HUES6 (cell line): ENCODE results near the gene COL24A1.

Experiments used
- H3K27ac ChIP-seq: 2 replicates; pipeline ENCODE4 v1.7.0; 2013; ENCODE audit warnings: low read depth, mild to moderate bottlenecking, low read length, inconsistent platforms
- H3K27me3 ChIP-seq: 2 replicates; pipeline ENCODE4 v1.6.1; 2013; ENCODE audit warnings: low read length; ENCODE audit not compliant: control insufficient read depth, insufficient read depth
- H3K36me3 ChIP-seq: 2 replicates; pipeline ENCODE4 v1.6.1; 2013; ENCODE audit warnings: low read length; ENCODE audit not compliant: control insufficient read depth, insufficient read depth
- H3K4me1 ChIP-seq: 2 replicates; pipeline ENCODE4 v1.6.1; 2013; ENCODE audit warnings: low read length; ENCODE audit not compliant: control insufficient read depth, insufficient read depth
- H3K4me3 ChIP-seq: 2 replicates; pipeline ENCODE4 v1.5.1; 2013; ENCODE audit warnings: low read depth, low read length
- H3K9ac ChIP-seq: one replicate; pipeline ENCODE4 v1.6.1; 2013; ENCODE audit warnings: mild to moderate bottlenecking, low read length
- H3K9me3 ChIP-seq: 2 replicates; pipeline ENCODE4 v1.6.1; 2013; ENCODE audit warnings: low read depth, low read length; ENCODE audit not compliant: control insufficient read depth, insufficient read depth

Gene COL24A1

GRCh38 chr1:85940656-85941306, 215.8 kb downstream of the COL24A1 start:
- H3K9me3 ChIP-seq: no peaks in the 10 kb centered on the region
- H3K9ac ChIP-seq: no peak overlapping the region
- H3K27ac ChIP-seq: no peak overlapping the region
- H3K4me1 ChIP-seq: no peaks in the 10 kb centered on the region
- H3K27me3 ChIP-seq: no peaks in the 10 kb centered on the region
- no peak overlapping the region for H3K4me3 ChIP-seq
- no peaks in the 10 kb centered on the region for H3K36me3 ChIP-seq

- Histone ChIP-seq H3K4me1 (no peaks in the 10 kb centered on the region), H3K27ac (no peak overlapping the region), H3K9ac (no peak overlapping the region), H3K4me3 (no peak overlapping the region), H3K36me3 (no peaks in the 10 kb centered on the region), H3K9me3 (no peaks in the 10 kb centered on the region), H3K27me3 (no peaks in the 10 kb centered on the region)
Measured at GRCh38 chr1:85938829-85939228, 217.7 kb downstream of the COL24A1 start.

GRCh38 chr1:85936470-85936869, 220.1 kb downstream of the COL24A1 start:
- Histone ChIP-seq H3K9me3 (no peaks in the 10 kb centered on the region), H3K27ac (no peak overlapping the region), H3K4me1 (no peaks in the 10 kb centered on the region), H3K9ac (no peak overlapping the region), H3K27me3 (no peaks in the 10 kb centered on the region), H3K36me3 (no peaks in the 10 kb centered on the region), H3K4me3 (no peak overlapping the region)

DNA sequence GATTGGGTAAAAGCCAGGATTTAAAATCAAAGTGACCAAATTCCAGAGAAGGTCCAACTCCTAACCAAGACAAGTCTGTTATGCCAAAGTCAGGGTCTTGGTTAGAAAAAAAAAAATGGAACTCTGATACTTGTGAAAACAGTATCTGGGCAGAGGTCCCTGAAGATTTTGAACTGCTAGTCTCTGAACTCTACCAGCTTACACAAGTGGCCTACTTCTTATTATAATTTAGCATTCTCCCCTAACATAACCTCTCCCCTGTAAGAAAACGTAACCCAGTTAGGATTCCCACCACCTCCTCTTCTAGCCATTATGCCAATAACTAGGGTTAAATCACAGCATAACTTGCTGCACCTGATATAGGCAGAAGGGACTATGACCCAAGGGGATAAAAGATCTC, 220.5 kb downstream of the COL24A1 start:
- Histone ChIP-seq H3K27me3 (no peaks in the 10 kb centered on the region), H3K27ac (no peak overlapping the region), H3K36me3 (no peaks in the 10 kb centered on the region), H3K4me1 (no peaks in the 10 kb centered on the region), H3K9ac (no peak overlapping the region), H3K4me3 (no peak overlapping the region), H3K9me3 (no peaks in the 10 kb centered on the region)

DNA sequence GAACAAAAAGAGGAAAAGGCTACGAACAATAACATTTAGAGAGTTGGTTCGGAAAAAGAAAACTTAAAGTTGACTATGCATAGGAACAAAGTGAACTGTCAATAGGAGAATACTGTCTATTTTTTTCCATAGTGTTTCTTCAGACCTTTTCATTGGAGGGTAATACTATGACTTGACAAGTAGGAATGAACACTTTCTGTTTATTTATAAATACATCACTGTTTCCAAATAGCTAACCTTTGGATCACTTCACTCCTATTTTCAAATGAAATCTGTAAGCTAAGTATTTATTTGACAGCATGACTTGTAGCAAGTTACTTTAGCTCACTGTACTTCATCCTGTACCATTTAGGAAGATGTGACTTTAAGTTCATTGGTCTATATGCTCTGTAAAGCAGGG, 221.3 kb downstream of the COL24A1 start:
- Histone ChIP-seq H3K27ac (no peak overlapping the region), H3K9ac (no peak overlapping the region), H3K27me3 (no peaks in the 10 kb centered on the region), H3K9me3 (no peaks in the 10 kb centered on the region), H3K36me3 (no peaks in the 10 kb centered on the region), H3K4me1 (no peaks in the 10 kb centered on the region), H3K4me3 (no peak overlapping the region)

DNA sequence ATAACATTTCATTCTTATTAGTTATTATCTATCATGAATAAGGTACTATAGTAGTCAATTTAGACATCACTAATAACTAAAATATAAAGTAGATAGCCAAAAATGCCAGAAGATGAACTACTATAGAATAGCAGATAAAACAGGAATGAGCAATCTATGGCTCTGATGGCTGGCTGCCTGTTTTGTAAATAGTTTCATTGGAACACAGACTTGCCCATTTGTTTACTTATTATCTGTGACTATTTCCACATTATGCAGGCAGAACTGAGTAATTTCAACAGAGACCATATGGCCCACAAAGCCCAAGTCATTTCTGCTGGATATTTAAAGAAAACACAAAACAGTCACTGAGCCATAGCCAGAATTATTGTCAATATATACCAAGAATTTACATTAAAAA, 222.1 kb downstream of the COL24A1 start:
- Histone ChIP-seq H3K4me1 (no peaks in the 10 kb centered on the region), H3K4me3 (no peak overlapping the region), H3K9ac (no peak overlapping the region), H3K27ac (no peak overlapping the region), H3K36me3 (no peaks in the 10 kb centered on the region), H3K27me3 (no peaks in the 10 kb centered on the region), H3K9me3 (no peaks in the 10 kb centered on the region)

DNA sequence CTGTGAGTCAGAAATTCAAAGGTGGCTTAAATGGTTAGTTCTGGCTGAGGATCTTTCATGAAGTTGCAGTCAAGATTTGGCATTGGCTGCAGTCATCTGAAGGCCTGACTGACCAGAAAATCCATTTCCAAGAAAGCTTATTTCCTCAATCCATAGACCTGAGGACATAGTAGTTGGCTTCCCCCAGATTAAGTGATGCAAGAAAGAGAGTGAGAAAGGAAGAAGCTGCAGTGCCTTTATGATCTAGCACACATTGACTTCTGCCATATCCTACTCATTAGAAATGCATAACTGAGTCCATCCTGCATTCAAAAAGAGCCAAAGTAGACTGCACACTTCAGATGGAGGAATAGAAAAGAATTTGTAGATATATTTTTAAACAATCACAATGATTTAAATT, 222.6 kb downstream of the COL24A1 start:
- Histone ChIP-seq H3K9ac (no peak overlapping the region), H3K36me3 (no peaks in the 10 kb centered on the region), H3K4me1 (no peaks in the 10 kb centered on the region), H3K27me3 (no peaks in the 10 kb centered on the region), H3K4me3 (no peak overlapping the region), H3K9me3 (no peaks in the 10 kb centered on the region), H3K27ac (no peak overlapping the region)

GRCh38 chr1:85911742-85912141, 244.8 kb downstream of the COL24A1 start:
- Histone ChIP-seq H3K9me3 (no peaks in the 10 kb centered on the region), H3K36me3 (no peaks in the 10 kb centered on the region), H3K27me3 (no peaks in the 10 kb centered on the region), H3K27ac (no peak overlapping the region), H3K9ac (no peak overlapping the region), H3K4me1 (no peaks in the 10 kb centered on the region), H3K4me3 (no peak overlapping the region)

GRCh38 chr1:85900921-85901320, 255.7 kb downstream of the COL24A1 start:
- no peak overlapping the region for H3K27ac ChIP-seq
- no peaks in the 10 kb centered on the region for H3K9me3 ChIP-seq
- no peaks in the 10 kb centered on the region for H3K4me1 ChIP-seq
- H3K9ac ChIP-seq: no peak overlapping the region
- H3K4me3 ChIP-seq: no peak overlapping the region
- H3K27me3 ChIP-seq: no peaks in the 10 kb centered on the region
- H3K36me3 ChIP-seq: no peaks in the 10 kb centered on the region

GRCh38 chr1:85898861-85899260, 257.7 kb downstream of the COL24A1 start:
- H3K27me3 ChIP-seq: no peaks in the 10 kb centered on the region
- H3K9me3 ChIP-seq: no peaks in the 10 kb centered on the region
- H3K9ac ChIP-seq: no peak overlapping the region
- no peaks in the 10 kb centered on the region for H3K36me3 ChIP-seq
- no peak overlapping the region for H3K27ac ChIP-seq
- no peak overlapping the region for H3K4me3 ChIP-seq
- no peaks in the 10 kb centered on the region for H3K4me1 ChIP-seq

GRCh38 chr1:85894651-85895050, 261.9 kb downstream of the COL24A1 start:
- no peaks in the 10 kb centered on the region for H3K4me1 ChIP-seq
- H3K4me3 ChIP-seq: no peak overlapping the region
- no peak overlapping the region for H3K27ac ChIP-seq
- no peaks in the 10 kb centered on the region for H3K36me3 ChIP-seq
- H3K9me3 ChIP-seq: no peaks in the 10 kb centered on the region
- H3K9ac ChIP-seq: no peak overlapping the region
- H3K27me3 ChIP-seq: no peaks in the 10 kb centered on the region

- no peaks in the 10 kb centered on the region for H3K9me3 ChIP-seq
- no peaks in the 10 kb centered on the region for H3K27me3 ChIP-seq
- no peaks in the 10 kb centered on the region for H3K36me3 ChIP-seq
- no peak overlapping the region for H3K27ac ChIP-seq
- no peaks in the 10 kb centered on the region for H3K4me1 ChIP-seq
- no peak overlapping the region for H3K9ac ChIP-seq
- H3K4me3 ChIP-seq: no peak overlapping the region
Measured at GRCh38 chr1:85892366-85892765, 264.2 kb downstream of the COL24A1 start.
